ENCODE results near the gene ISY1.

The ISY1 gene

GRCh38 chr3:129081503-129081902 is 79.4 kb downstream of the ISY1 start:
- H3K27ac ChIP-seq (ENCODE audit: low read length), result no peak overlapping the region
- no peak overlapping the region for H3K4me3 ChIP-seq (ENCODE audit: low read depth in 1 of 2, low read length in 2 of 2)
- H3K36me3 ChIP-seq (ENCODE audit: control insufficient read depth in 1 of 2, insufficient read depth in 2 of 2, low read length in 2 of 2), result no peaks in the 10 kb centered on the region
- H3K9me3 ChIP-seq (ENCODE audit: control insufficient read depth in 1 of 2, low read length in 2 of 2), result no peaks in the 10 kb centered on the region
- H3K4me1 ChIP-seq (ENCODE audit: control insufficient read depth in 1 of 2, insufficient read depth in 2 of 2, low read length in 2 of 2), result peaks cover 0 to 19% of the 10 kb centered on the region in 2 donors
- no peaks in the 10 kb centered on the region for H3K27me3 ChIP-seq (ENCODE audit: low read depth, low read length)

DNA sequence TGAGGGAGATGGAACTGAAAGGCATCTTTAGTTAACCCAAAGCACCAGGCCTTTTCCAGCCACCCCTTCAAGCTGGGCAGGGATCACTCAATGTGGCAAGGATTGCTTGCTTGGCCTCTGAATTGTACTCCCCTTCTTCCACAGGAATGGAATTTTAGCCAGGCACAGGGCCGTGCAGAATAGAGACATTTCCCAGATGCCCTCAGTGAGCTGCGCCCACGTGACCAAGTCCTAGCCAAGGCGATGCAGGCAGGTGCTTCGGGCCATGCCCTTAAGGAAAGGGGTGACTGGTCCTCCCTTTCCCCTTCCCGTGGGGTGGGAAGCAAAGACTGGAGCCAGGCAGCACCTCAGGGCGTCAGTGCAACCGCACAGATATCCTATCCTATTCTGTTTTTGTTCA is 82.4 kb downstream of the ISY1 start:
- Histone ChIP-seq H3K9me3 (ENCODE audit: control insufficient read depth in 1 of 2, low read length in 2 of 2) (no peaks in the 10 kb centered on the region), H3K27me3 (ENCODE audit: low read depth, low read length) (no peaks in the 10 kb centered on the region), H3K27ac (ENCODE audit: low read length) (no peak overlapping the region), H3K4me3 (ENCODE audit: low read depth in 1 of 2, low read length in 2 of 2) (no peak overlapping the region), H3K36me3 (ENCODE audit: control insufficient read depth in 1 of 2, insufficient read depth in 2 of 2, low read length in 2 of 2) (no peaks in the 10 kb centered on the region), H3K4me1 (ENCODE audit: control insufficient read depth in 1 of 2, insufficient read depth in 2 of 2, low read length in 2 of 2) (peaks cover 0 to 19% of the 10 kb centered on the region in 2 donors)
